CD4-positive, alpha-beta T cell (primary cell): ENCODE data around the gene LIG1. TPM values are rescaled to one million over a fixed set of nuclear protein-coding genes. Genes with fewer than 3 reads are reported as not detected.
"Not testable (repeated sequence)": the region's sequence is repeated elsewhere in the genome, so short reads cannot be mapped to it uniquely, and the experiment has no call there.

Experiments
- ATAC-seq: fragments of 200-7000 bp; cut with Tn5 transposase; one replicate; pipeline ENCODE4 v1.10.0; 2022; ENCODE audit warnings: mild to moderate bottlenecking; ENCODE audit not compliant: poor library complexity
- CTCF ChIA-PET: fragments of 350-600 bp; sonication (Branson Sonifier 250); formaldehyde crosslinking; loops from one replicate; lab custom pipeline; 2021; ENCODE audit warnings: antibody characterized with exemption, inconsistent platforms; lab: Charles Lee
- POLR2A ChIA-PET: fragments of 350-600 bp; sonication (Branson Sonifier 250); formaldehyde crosslinking; loops from one replicate; lab custom pipeline; 2021; ENCODE audit warnings: antibody characterized with exemption, inconsistent platforms; lab: Charles Lee
- DNase-seq, 14 experiments: peaks; one replicate each; pipeline ENCODE4 v3.0.0-alpha.2; 2013 to 2020; ENCODE audit warnings: mixed read lengths in 2 of 14
- H3K27ac ChIP-seq, 2 donors: one replicate each; pipeline versions ENCODE4 v1.5.1 to v1.7.0; 2013; ENCODE audit warnings: low read length in 2 of 2, low read depth in 1 of 2, mild to moderate bottlenecking in 1 of 2
- H3K27me3 ChIP-seq, 2 experiments: 1 replicate in 1 of 2; 2 replicates in 1 of 2; pipeline versions ENCODE4 v1.6.1 to v1.7.0; 2013; ENCODE audit warnings: low read length in 2 of 2, control low read depth in 1 of 2, mild to moderate bottlenecking in 1 of 2, moderate library complexity in 1 of 2; ENCODE audit not compliant: insufficient read depth in 2 of 2, control insufficient read depth in 1 of 2
- H3K36me3 ChIP-seq: one replicate; pipeline ENCODE4 v1.6.1; 2013; ENCODE audit warnings: low read length, control low read depth; ENCODE audit not compliant: insufficient read depth
- H3K4me1 ChIP-seq: one replicate; pipeline ENCODE4 v1.6.1; 2013; ENCODE audit warnings: low read length, control low read depth; ENCODE audit not compliant: insufficient read depth
- H3K4me3 ChIP-seq: one replicate; pipeline ENCODE4 v1.5.1; 2013; ENCODE audit warnings: mild to moderate bottlenecking, low read length, moderate library complexity
- H3K9me3 ChIP-seq, 2 experiments: 1 replicate in 1 of 2; 2 replicates in 1 of 2; pipeline versions ENCODE4 v1.6.1 to v1.7.0; 2013; ENCODE audit warnings: low read length in 2 of 2, mild to moderate bottlenecking in 2 of 2, control low read depth in 1 of 2, moderate library complexity in 1 of 2; ENCODE audit not compliant: control insufficient read depth in 1 of 2, insufficient read depth in 1 of 2
- H3K27ac Mint-ChIP-seq: one replicate; pipeline ENCODE4 v1.8.0; 2020; ENCODE audit warnings: mixed read lengths
- H3K27me3 Mint-ChIP-seq: one replicate; pipeline ENCODE4 v1.8.0; 2021; ENCODE audit warnings: mixed read lengths
- H3K36me3 Mint-ChIP-seq: one replicate; pipeline ENCODE4 v1.8.0; 2021; ENCODE audit warnings: low read depth, mixed read lengths
- H3K4me1 Mint-ChIP-seq: one replicate; pipeline ENCODE4 v1.8.0; 2021; ENCODE audit warnings: low read depth, mixed read lengths
- H3K4me3 Mint-ChIP-seq: one replicate; pipeline ENCODE4 v1.8.0; 2020; ENCODE audit warnings: mild to moderate bottlenecking, mixed read lengths
- H3K9me3 Mint-ChIP-seq: one replicate; pipeline ENCODE4 v1.8.0; 2020; ENCODE audit warnings: mixed read lengths
- CTCF ChIP-seq: fragments of 200-600 bp; IDR thresholded peaks from one replicate; pipeline ENCODE4 v1.8.0; 2022; ENCODE audit warnings: antibody characterized with exemption, mild to moderate bottlenecking
- intact Hi-C, 2 experiments: fragments of 100-400 bp; cut with DNase I in 1 of 2; cut with micrococcal nuclease in 1 of 2; formaldehyde crosslinking; loops; one replicate each; pipeline versions ENCODE4 v1.15.1 to v1.9.0; 2023 to 2025; cut with DNase I, micrococcal nuclease
- total RNA-seq, 174 experiments: library from RNA in 2 of 174; stranded (reverse) in 2 of 174; gene quantifications; one replicate each; pipeline ENCODE4 v1.2.3 and lab custom pipeline; 2021 to 2026

LIG1 gene
- total RNA-seq, 2 experiments from 2014 or later, result 62.8 to 70.7 TPM

GRCh38 chr19:48085904-48086864 is 84.0 kb downstream of the LIG1 start:
- Mint-ChIP-seq H3K27me3 (peaks cover 19% of the 10 kb centered on the region), H3K27ac (no peak overlapping the region), H3K36me3 (no peaks in the 10 kb centered on the region), H3K4me1 (no peaks in the 10 kb centered on the region), H3K4me3 (no peak overlapping the region), H3K9me3 (no peaks in the 10 kb centered on the region)
- peaks cover 0 to 4% of the 10 kb centered on the region in 2 experiments for H3K9me3 ChIP-seq
- CTCF ChIA-PET, result no interaction called here
- no peak for TF ChIP-seq CTCF
- ATAC-seq (no peak), DNase-seq (no peak)
- no peaks in the 10 kb centered on the region for H3K4me1 ChIP-seq
- H3K27me3 ChIP-seq, result peaks cover 0 to 2% of the 10 kb centered on the region in 2 experiments
- no peak overlapping the region for H3K27ac ChIP-seq
- no peaks in the 10 kb centered on the region for H3K36me3 ChIP-seq
- intact Hi-C loops, result no loop called here
- no peak overlapping the region for H3K4me3 ChIP-seq
- POLR2A ChIA-PET, result interaction anchor here (0.5 kb wide), 1 partner anchor 139 kb away, joined by 3 read pairs; no protein-coding TSS in a partner anchor

- intact Hi-C loops, result no loop called here
- Mint-ChIP-seq H3K27me3 (peaks cover 18% of the 10 kb centered on the region), H3K4me1 (no peaks in the 10 kb centered on the region), H3K9me3 (no peaks in the 10 kb centered on the region), H3K4me3 (no peak overlapping the region), H3K36me3 (no peaks in the 10 kb centered on the region), H3K27ac (no peak overlapping the region)
- peaks cover 0 to 4% of the 10 kb centered on the region in 2 experiments for H3K9me3 ChIP-seq
- ATAC-seq (no peak), DNase-seq (no peak)
- CTCF ChIA-PET, result no interaction called here
- H3K36me3 ChIP-seq, result no peaks in the 10 kb centered on the region
- no peak overlapping the region for H3K27ac ChIP-seq
- no peak overlapping the region for H3K4me3 ChIP-seq
- H3K27me3 ChIP-seq, result peaks cover 0 to 2% of the 10 kb centered on the region in 2 experiments
- no peak for TF ChIP-seq CTCF
- no peaks in the 10 kb centered on the region for H3K4me1 ChIP-seq
- POLR2A ChIA-PET, result interaction anchor here (0.5 kb wide), 1 partner anchor 141 kb away, joined by 3 read pairs; no protein-coding TSS in a partner anchor
Observed at GRCh38 chr19:48085076-48085475, 85.1 kb downstream of the LIG1 start.

- intact Hi-C loops, result no loop called here
- peaks cover 0 to 2% of the 10 kb centered on the region in 2 experiments for H3K9me3 ChIP-seq
- POLR2A ChIA-PET, result no interaction called here
- no peaks in the 10 kb centered on the region for H3K36me3 ChIP-seq
- no peak overlapping the region for H3K27ac ChIP-seq
- TF ChIP-seq CTCF, result no peak
- no peak overlapping the region for H3K4me3 ChIP-seq
- CTCF ChIA-PET, result no interaction called here
- Mint-ChIP-seq H3K27ac (no peak overlapping the region), H3K9me3 (no peaks in the 10 kb centered on the region), H3K36me3 (no peaks in the 10 kb centered on the region), H3K4me3 (no peak overlapping the region), H3K27me3 (peaks cover 6% of the 10 kb centered on the region), H3K4me1 (no peaks in the 10 kb centered on the region)
- DNase-seq (no peak), ATAC-seq (no peak)
- no peaks in the 10 kb centered on the region for H3K27me3 ChIP-seq
- H3K4me1 ChIP-seq, result no peaks in the 10 kb centered on the region
Observed at GRCh38 chr19:48081106-48081505, 89.0 kb downstream of the LIG1 start.

GRCh38 chr19:48070177-48070769 is 99.9 kb downstream of the LIG1 start:
- intact Hi-C loops, H3K4me3 Mint-ChIP-seq, DNase-seq, H3K9me3 ChIP-seq, H3K36me3 Mint-ChIP-seq, H3K9me3 Mint-ChIP-seq, H3K27me3 ChIP-seq, CTCF ChIA-PET, H3K36me3 ChIP-seq, ATAC-seq, H3K4me1 ChIP-seq, H3K27ac Mint-ChIP-seq, H3K27ac ChIP-seq, H3K4me1 Mint-ChIP-seq, POLR2A ChIA-PET, H3K27me3 Mint-ChIP-seq, H3K4me3 ChIP-seq: not testable (repeated sequence)
